ENCODE measurements around the gene CLBA1. TPM values are rescaled to one million over a fixed set of nuclear protein-coding genes. Genes with fewer than 3 reads are reported as not detected.

Gene CLBA1
- total RNA-seq, result 0.89 TPM
- polyA plus RNA-seq, result 1 to 10 TPM in 1 of 4 donors, under 1 TPM in 2, not detected in 1; 0.32 to 1.1 (median 0.95) TPM

DNA sequence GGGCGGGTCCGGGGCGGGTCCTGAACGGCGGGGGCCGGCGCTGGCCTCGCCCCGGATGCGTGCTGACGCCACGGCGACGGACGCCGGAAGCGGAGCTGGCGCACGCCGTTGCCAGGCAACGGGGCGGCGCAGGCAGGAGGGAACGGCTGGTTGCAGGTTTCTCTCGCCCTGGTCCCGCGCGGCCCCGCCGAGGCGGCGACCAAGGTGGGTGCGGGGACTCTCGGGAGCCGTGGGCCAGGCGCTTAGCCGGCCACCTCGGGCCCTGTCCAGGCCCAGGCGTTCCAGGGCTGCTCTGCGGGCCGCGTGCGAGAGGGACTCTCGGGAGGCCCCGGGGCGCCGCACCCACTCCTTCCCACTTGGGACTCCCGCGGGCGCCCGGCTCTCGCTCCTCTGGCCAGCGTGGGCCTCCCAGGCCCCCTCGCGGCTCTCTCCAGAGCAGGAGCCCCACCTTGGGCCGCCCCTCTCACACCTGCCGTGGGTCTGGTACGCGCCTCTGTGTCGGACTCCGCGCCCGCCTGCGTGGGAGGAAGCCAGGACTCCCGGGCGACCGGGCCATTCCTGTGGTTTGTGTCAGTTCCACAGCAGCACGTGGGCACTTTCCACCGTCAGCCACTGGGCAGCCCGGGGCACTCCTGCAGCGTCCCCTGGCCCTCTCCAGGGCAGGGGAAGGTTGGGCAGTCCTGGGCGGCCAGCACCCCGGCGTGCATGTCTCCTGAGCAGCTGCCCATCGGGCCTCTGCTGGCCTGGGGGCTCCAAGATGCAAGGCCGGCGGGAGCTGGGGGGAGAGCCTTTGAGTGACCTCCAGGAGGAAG lies at the start of gene CLBA1:
TSS of gene CLBA1 (plus strand) at position 114 of the 812 bp plus-strand sequence. CDS start at position 758, 644 bp downstream.
- H3K4me3 ChIP-seq (ENCODE audit: low read depth, low read length), result no peak within 1 kb of the TSS
- ATAC-seq (ENCODE audit: low read depth in 2 of 2), result peak; percentile 90 to 98
- DNase-seq, result peak; percentile 86 to 91 (median 89)
- Mint-ChIP-seq H3K27ac (peak within 1 kb of the TSS; percentile 20 to 82 (median 79)), H3K9me3 (peaks cover 0 to 3% (median 0%) of the 10 kb centered on the region in 7 donors), H3K27me3 (peaks cover 13% of the 10 kb centered on the region), H3K36me3 (no peaks in the 10 kb centered on the region), H3K4me3 (peak within 1 kb of the TSS; percentile 82 to 95 (median 87)), H3K4me1 (peaks cover 0 to 12% (median 2%) of the 10 kb centered on the region in 4 donors)
- H3K9me3 ChIP-seq (ENCODE audit: control insufficient read depth in 2 of 2, low read length in 2 of 2), result no peaks in the 10 kb centered on the region
- H3K36me3 ChIP-seq (ENCODE audit: control insufficient read depth, insufficient read depth, low read length), result no peaks in the 10 kb centered on the region
- H3K27me3 ChIP-seq (ENCODE audit: control insufficient read depth, insufficient read depth, low read length), result no peaks in the 10 kb centered on the region
- peak within 1 kb of the TSS; percentile 67 for H3K27ac ChIP-seq (ENCODE audit: insufficient read depth, low read length, poor library complexity, severe bottlenecking)
- peaks cover 9% of the 10 kb centered on the region for H3K4me1 ChIP-seq (ENCODE audit: control insufficient read depth, insufficient read depth, low read length, poor library complexity, severe bottlenecking)

DNA sequence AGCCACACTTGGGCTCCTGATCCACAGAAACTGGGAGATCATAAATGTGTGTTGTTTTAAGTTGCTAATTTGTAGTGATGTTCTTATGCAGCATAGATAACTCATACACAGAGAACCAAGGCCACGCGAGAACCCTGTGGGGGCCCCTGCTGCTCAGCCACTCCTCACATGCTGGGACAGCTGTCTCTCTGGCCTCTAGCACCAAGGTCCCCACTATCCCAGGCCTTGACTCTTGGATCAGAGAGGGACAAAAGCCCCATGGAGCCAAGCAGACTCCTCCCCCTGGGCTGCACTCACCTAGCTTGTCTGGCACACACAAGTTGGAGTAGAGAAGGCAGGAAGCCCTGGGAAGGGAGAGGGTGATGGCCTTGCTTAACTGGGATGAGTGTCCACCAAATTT lies 49.6 kb upstream of the CLBA1 start:
- H3K4me1 ChIP-seq (ENCODE audit: control insufficient read depth, insufficient read depth, low read length, poor library complexity, severe bottlenecking), result peaks cover 4% of the 10 kb centered on the region
- H3K36me3 ChIP-seq (ENCODE audit: control insufficient read depth, insufficient read depth, low read length), result no peaks in the 10 kb centered on the region
- no peaks in the 10 kb centered on the region for H3K9me3 ChIP-seq (ENCODE audit: control insufficient read depth in 2 of 2, low read length in 2 of 2)
- Mint-ChIP-seq H3K27me3 (peaks cover 39% of the 10 kb centered on the region), H3K27ac (no peak overlapping the region), H3K4me3 (no peak overlapping the region), H3K4me1 (peaks cover 0 to 6% (median 2%) of the 10 kb centered on the region in 4 donors), H3K36me3 (no peaks in the 10 kb centered on the region), H3K9me3 (no peaks in the 10 kb centered on the region)
- ATAC-seq (ENCODE audit: low read depth in 2 of 2), result no peak
- H3K27me3 ChIP-seq (ENCODE audit: control insufficient read depth, insufficient read depth, low read length), result peaks cover 8% of the 10 kb centered on the region
- H3K4me3 ChIP-seq (ENCODE audit: low read depth, low read length), result no peak overlapping the region
- H3K27ac ChIP-seq (ENCODE audit: insufficient read depth, low read length, poor library complexity, severe bottlenecking), result no peak overlapping the region
- no peak for DNase-seq

DNA sequence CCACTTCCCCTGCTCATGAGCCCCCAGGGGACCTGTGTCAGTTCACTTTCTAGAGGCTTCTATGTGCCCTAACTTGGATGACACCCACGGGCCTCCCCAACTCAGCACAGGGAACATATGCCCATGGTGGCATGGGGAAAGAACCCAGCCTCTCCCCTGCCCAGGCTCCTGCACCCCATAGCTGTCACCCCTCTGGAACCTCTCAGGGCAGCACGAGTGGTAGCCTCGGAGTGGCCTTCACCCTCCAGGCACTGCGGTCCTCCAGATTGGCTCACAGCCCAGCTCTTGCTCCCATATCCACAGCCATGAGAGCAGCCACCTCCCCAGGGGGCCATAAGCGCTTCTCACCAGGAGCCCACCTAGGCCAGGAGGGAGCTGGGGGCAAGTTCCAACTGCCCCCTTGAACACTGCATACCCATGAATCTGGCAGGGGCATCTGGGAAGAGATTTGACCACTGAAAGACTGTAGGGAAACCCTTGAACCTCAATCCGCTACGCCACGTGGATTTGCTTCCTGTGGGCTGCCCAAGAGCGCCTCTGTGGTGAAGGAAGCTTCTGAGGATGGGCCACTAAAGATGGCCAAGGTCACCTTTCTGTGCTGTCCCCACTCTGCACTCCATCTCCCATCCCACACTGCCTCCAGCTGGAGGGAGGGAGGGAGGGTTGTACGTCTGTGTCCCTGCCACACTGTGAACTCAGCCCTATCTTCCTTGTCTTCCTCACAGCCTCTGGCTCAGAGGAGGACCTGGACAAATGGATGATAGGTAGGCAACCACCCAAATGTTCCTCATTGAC lies 49.0 kb upstream of the CLBA1 start:
- Histone ChIP-seq H3K4me1 (ENCODE audit: control insufficient read depth, insufficient read depth, low read length, poor library complexity, severe bottlenecking) (peaks cover 4% of the 10 kb centered on the region), H3K36me3 (ENCODE audit: control insufficient read depth, insufficient read depth, low read length) (no peaks in the 10 kb centered on the region), H3K27ac (ENCODE audit: insufficient read depth, low read length, poor library complexity, severe bottlenecking) (no peak overlapping the region), H3K27me3 (ENCODE audit: control insufficient read depth, insufficient read depth, low read length) (peaks cover 8% of the 10 kb centered on the region), H3K4me3 (ENCODE audit: low read depth, low read length) (no peak overlapping the region), H3K9me3 (ENCODE audit: control insufficient read depth in 2 of 2, low read length in 2 of 2) (no peaks in the 10 kb centered on the region)
- Mint-ChIP-seq H3K27me3 (peaks cover 39% of the 10 kb centered on the region), H3K4me3 (no peak overlapping the region), H3K9me3 (no peaks in the 10 kb centered on the region), H3K27ac (no peak overlapping the region), H3K36me3 (no peaks in the 10 kb centered on the region), H3K4me1 (peaks cover 0 to 6% (median 2%) of the 10 kb centered on the region in 4 donors)
- DNase-seq, result no peak
- ATAC-seq (ENCODE audit: low read depth in 2 of 2), result no peak

DNA sequence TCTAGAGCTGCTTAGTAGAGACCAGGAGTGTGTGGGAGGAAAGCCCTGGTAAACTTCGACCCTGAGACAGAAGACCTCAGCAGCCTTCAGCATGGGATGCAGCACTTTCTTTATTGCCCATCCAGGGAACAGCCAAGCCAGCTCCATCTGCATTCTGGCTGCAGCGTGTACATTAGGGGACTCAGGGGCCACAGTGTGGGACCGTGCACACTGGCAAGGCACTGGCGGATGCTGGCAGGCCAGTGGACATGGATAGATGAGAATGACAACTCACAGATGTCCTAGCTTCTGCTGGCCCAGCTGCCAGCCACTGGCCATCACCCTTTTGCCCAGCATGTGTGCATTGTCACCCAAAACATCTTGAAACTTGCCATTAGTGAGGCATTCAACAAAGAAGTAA lies 48.4 kb upstream of the CLBA1 start:
- no peak overlapping the region for H3K27ac Mint-ChIP-seq

DNA sequence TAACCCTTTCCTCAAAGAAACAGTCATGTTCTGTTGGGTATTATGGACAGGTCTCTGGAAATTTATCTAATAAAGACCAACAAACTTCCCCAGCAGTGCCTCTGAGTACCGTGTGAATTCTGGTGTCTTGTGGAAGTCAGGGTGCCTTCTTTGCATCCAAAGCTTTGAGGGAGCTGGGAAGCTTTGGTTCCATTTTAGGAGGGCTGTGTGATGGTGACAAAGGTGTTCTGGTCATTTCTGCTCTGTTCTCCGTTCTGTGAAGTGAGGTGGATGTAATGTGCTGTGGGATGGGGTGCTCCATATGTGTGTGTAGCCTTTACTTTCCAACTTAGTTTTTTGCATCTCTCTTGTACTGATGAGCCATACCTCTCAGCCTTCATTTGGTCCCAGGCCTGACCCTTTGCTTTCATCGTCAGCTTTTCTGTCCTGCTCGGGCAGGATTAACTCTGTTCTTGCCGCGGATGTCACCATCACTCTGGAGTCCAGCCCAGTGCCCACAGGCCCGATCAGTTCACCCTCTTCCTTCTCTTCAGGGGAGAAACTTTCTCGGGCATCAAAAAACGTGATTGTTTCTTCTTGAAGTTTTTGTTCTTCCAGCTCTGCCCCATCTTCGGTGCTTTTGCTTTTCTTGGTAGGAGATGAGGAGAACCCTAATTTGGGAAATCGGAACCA lies 47.8 kb upstream of the CLBA1 start:
- H3K27me3 ChIP-seq (ENCODE audit: control insufficient read depth, insufficient read depth, low read length), result peaks cover 8% of the 10 kb centered on the region
- DNase-seq (no peak), ATAC-seq (ENCODE audit: low read depth in 2 of 2) (no peak)
- H3K27ac ChIP-seq (ENCODE audit: insufficient read depth, low read length, poor library complexity, severe bottlenecking), result no peak overlapping the region
- H3K4me1 Mint-ChIP-seq, result peaks cover 0 to 6% (median 2%) of the 10 kb centered on the region in 4 donors
- H3K9me3 ChIP-seq (ENCODE audit: control insufficient read depth in 2 of 2, low read length in 2 of 2), result no peaks in the 10 kb centered on the region
- no peaks in the 10 kb centered on the region for H3K36me3 ChIP-seq (ENCODE audit: control insufficient read depth, insufficient read depth, low read length)
- no peak overlapping the region for H3K27ac Mint-ChIP-seq
- H3K27me3 Mint-ChIP-seq, result peaks cover 39% of the 10 kb centered on the region
- H3K4me3 ChIP-seq (ENCODE audit: low read depth, low read length), result no peak overlapping the region
- H3K9me3 Mint-ChIP-seq, result no peaks in the 10 kb centered on the region
- no peaks in the 10 kb centered on the region for H3K36me3 Mint-ChIP-seq
- H3K4me3 Mint-ChIP-seq, result no peak overlapping the region
- peaks cover 2% of the 10 kb centered on the region for H3K4me1 ChIP-seq (ENCODE audit: control insufficient read depth, insufficient read depth, low read length, poor library complexity, severe bottlenecking)

More for the DNA sequence above, 48.4 kb upstream of the CLBA1 start:
- Mint-ChIP-seq H3K4me3 (no peak overlapping the region), H3K9me3 (no peaks in the 10 kb centered on the region), H3K27me3 (peaks cover 39% of the 10 kb centered on the region), H3K4me1 (peaks cover 0 to 6% (median 2%) of the 10 kb centered on the region in 4 donors), H3K36me3 (no peaks in the 10 kb centered on the region)
- DNase-seq, result no peak
- Histone ChIP-seq H3K27ac (ENCODE audit: insufficient read depth, low read length, poor library complexity, severe bottlenecking) (no peak overlapping the region), H3K4me1 (ENCODE audit: control insufficient read depth, insufficient read depth, low read length, poor library complexity, severe bottlenecking) (peaks cover 4% of the 10 kb centered on the region), H3K27me3 (ENCODE audit: control insufficient read depth, insufficient read depth, low read length) (peaks cover 8% of the 10 kb centered on the region), H3K9me3 (ENCODE audit: control insufficient read depth in 2 of 2, low read length in 2 of 2) (no peaks in the 10 kb centered on the region), H3K4me3 (ENCODE audit: low read depth, low read length) (no peak overlapping the region), H3K36me3 (ENCODE audit: control insufficient read depth, insufficient read depth, low read length) (no peaks in the 10 kb centered on the region)
- ATAC-seq (ENCODE audit: low read depth in 2 of 2), result no peak

DNA sequence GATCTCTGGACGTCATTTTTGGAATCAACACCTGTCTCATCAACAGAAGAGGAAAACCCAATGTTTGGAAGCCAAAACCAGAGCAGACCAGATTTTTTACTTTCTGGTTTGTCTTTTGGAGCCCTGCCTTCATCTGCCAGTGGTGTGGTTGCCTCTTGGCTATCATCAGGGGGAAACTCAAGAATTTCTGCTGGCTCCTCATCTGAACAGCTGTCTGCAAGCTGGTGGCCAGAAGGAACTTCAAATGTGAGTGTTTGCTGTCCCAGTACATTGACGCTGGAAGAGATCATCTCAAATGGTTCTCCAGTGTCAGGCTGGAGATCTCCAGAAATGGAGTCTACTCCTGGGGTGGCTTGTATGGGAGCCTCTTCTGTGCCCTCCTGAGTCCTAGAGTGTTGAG lies 47.2 kb upstream of the CLBA1 start:
- DNase-seq, result no peak
- no peak for ATAC-seq (ENCODE audit: low read depth in 2 of 2)
- Histone ChIP-seq H3K4me3 (ENCODE audit: low read depth, low read length) (no peak overlapping the region), H3K4me1 (ENCODE audit: control insufficient read depth, insufficient read depth, low read length, poor library complexity, severe bottlenecking) (no peaks in the 10 kb centered on the region), H3K27me3 (ENCODE audit: control insufficient read depth, insufficient read depth, low read length) (peaks cover 8% of the 10 kb centered on the region), H3K36me3 (ENCODE audit: control insufficient read depth, insufficient read depth, low read length) (no peaks in the 10 kb centered on the region), H3K9me3 (ENCODE audit: control insufficient read depth in 2 of 2, low read length in 2 of 2) (no peaks in the 10 kb centered on the region), H3K27ac (ENCODE audit: insufficient read depth, low read length, poor library complexity, severe bottlenecking) (no peak overlapping the region)
- Mint-ChIP-seq H3K27ac (no peak overlapping the region), H3K4me1 (peaks cover 0 to 6% (median 2%) of the 10 kb centered on the region in 4 donors), H3K9me3 (no peaks in the 10 kb centered on the region), H3K36me3 (no peaks in the 10 kb centered on the region), H3K4me3 (no peak overlapping the region), H3K27me3 (peaks cover 39% of the 10 kb centered on the region)

DNA sequence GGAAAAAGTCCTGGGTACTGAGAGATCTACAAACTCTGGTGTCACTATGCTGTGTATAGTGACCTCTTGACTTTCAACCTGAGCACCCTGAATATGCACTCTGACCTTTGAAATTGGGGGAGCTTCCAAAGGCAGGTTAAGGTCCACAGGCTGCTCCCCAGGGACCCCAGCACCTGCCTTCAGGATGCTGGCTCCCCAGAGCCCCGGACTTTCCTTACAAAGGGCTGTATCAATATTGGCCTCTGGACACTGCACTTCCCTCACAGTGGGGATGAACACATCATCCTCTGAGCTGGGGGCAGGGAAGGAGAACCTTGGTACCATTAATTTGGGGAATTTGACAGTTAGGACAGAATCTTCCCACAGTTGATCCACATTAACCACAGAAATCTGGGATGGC lies 46.6 kb upstream of the CLBA1 start:
- H3K27me3 Mint-ChIP-seq, result peaks cover 38% of the 10 kb centered on the region
- Histone ChIP-seq H3K4me1 (ENCODE audit: control insufficient read depth, insufficient read depth, low read length, poor library complexity, severe bottlenecking) (no peaks in the 10 kb centered on the region), H3K27me3 (ENCODE audit: control insufficient read depth, insufficient read depth, low read length) (peaks cover 8% of the 10 kb centered on the region), H3K9me3 (ENCODE audit: control insufficient read depth in 2 of 2, low read length in 2 of 2) (no peaks in the 10 kb centered on the region), H3K27ac (ENCODE audit: insufficient read depth, low read length, poor library complexity, severe bottlenecking) (no peak overlapping the region), H3K36me3 (ENCODE audit: control insufficient read depth, insufficient read depth, low read length) (no peaks in the 10 kb centered on the region), H3K4me3 (ENCODE audit: low read depth, low read length) (no peak overlapping the region)
- no peaks in the 10 kb centered on the region for H3K9me3 Mint-ChIP-seq
- peaks cover 0 to 6% (median 2%) of the 10 kb centered on the region in 4 donors for H3K4me1 Mint-ChIP-seq
- ATAC-seq (ENCODE audit: low read depth in 2 of 2) (no peak), DNase-seq (no peak)
- H3K4me3 Mint-ChIP-seq, result no peak overlapping the region
- H3K27ac Mint-ChIP-seq, result no peak overlapping the region
- no peaks in the 10 kb centered on the region for H3K36me3 Mint-ChIP-seq
